C4-2B (cell line): Measurements from ENCODE around the gene OOSP4B.
"Not testable (repeated sequence)": the region's sequence is repeated elsewhere in the genome, so short reads cannot be mapped to it uniquely, and the experiment has no call there.

Experiments used
- H3K27ac ChIP-seq: fragments of 450-650 bp; 2 replicates; pipeline ENCODE4 v1.5.1; 2017
- ZFX ChIP-seq: fragments of 450-650 bp; IDR thresholded peaks from 2 replicates; pipeline ENCODE4 v1.6.1; 2017
- TF ChIP-seq, protein P1 (sequence below): fragments of 450-650 bp; conservative IDR thresholded peaks from 2 replicates; pipeline ENCODE4 v1.5.1; 2017; ENCODE audit warnings: mild to moderate bottlenecking

Gene OOSP4B

DNA sequence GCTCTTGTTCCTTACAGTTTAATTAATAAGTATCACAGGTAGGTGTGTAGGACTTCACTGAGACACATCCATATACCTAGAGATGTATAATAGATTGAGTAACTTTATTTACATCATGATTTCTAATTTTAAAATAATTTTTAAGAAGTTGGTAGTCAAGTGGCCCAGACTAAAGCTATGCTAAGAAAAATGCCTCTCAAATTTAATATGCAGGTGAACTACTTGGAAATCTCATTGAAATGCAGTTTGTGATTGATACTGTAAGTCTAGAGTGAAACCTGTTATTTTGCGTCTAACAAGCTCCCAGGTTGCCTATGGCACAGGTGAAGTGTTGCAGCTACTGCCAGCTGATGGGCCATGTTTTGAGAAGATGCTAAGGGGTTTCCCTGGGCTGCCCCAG is at the start of gene OOSP4B:
Gene OOSP4B, plus strand, starts transcription at position 301 of the 400 bp plus-strand sequence.
- no peak within 1 kb of the TSS for H3K27ac ChIP-seq
- TF ChIP-seq ZFX = no peak
- TF ChIP-seq, protein P1, sequence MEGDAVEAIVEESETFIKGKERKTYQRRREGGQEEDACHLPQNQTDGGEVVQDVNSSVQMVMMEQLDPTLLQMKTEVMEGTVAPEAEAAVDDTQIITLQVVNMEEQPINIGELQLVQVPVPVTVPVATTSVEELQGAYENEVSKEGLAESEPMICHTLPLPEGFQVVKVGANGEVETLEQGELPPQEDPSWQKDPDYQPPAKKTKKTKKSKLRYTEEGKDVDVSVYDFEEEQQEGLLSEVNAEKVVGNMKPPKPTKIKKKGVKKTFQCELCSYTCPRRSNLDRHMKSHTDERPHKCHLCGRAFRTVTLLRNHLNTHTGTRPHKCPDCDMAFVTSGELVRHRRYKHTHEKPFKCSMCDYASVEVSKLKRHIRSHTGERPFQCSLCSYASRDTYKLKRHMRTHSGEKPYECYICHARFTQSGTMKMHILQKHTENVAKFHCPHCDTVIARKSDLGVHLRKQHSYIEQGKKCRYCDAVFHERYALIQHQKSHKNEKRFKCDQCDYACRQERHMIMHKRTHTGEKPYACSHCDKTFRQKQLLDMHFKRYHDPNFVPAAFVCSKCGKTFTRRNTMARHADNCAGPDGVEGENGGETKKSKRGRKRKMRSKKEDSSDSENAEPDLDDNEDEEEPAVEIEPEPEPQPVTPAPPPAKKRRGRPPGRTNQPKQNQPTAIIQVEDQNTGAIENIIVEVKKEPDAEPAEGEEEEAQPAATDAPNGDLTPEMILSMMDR = no peak

DNA sequence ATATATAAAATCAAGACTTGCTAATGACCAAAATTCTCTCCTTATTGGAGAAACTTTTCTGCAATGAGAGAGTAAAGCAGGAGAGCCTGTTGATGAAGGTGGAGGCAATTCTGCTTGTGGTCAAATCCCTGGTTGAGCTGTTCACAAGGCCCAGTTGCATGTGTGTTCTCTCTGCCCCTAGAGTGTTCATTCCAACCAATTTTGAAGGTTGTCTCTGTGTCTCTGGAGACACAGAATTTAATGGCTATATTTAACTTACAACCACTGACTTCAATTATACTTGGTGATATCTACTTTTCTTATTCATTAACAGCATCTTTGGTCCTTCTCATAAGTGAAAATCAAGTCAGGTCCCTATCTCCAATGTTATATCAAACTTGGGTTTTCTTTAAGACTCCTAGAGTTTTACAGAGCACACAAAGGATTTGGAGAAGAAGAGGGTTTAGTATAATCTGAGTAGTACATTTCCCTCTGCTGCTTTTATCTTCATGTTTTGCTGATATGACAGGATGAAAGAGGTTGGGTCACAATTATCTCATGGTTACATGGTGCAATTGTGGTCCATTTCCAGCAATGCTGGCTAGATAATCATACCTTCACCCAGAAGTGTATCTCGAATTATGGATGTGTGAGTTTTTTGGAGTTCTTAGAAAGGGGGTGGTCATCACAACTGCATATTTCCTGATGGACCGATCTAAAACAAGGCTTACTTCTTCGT is 49.1 kb upstream of the OOSP4B start:
- TF ChIP-seq ZFX = no peak
- TF ChIP-seq, protein P1 = no peak
- H3K27ac ChIP-seq = no peak overlapping the region

- no peak overlapping the region for H3K27ac ChIP-seq
- TF ChIP-seq, protein P1 = no peak
- no peak for TF ChIP-seq ZFX
Observed at GRCh38 chr11:59968395-59968783, 48.6 kb upstream of the OOSP4B start.

GRCh38 chr11:59973097-59973496 is 43.9 kb upstream of the OOSP4B start:
- no peak for TF ChIP-seq ZFX
- TF ChIP-seq, protein P1 = no peak
- no peak overlapping the region for H3K27ac ChIP-seq

GRCh38 chr11:59981106-59981770 is 35.7 kb upstream of the OOSP4B start:
- H3K27ac ChIP-seq = no peak overlapping the region
- no peak for TF ChIP-seq ZFX
- TF ChIP-seq, protein P1 = no peak

DNA sequence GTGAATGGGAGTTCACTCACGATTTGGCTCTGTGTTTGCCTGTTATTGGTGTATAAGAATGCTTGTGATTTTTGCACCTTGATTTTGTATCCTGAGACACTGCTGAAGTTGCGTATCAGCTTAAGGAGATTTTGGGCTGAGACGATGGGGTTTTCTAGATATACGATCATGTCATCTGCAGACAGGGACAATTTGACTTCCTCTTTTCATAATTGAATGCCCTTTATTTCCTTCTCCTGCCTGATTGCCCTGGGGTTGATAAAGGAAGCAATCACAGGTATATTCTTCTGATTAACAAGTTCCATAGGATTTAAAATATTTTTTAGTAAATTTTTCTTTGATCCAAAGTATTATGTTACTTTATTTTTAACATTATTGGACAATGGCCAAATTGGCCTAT is 34.9 kb upstream of the OOSP4B start:
- not testable (repeated sequence) for H3K27ac ChIP-seq

DNA sequence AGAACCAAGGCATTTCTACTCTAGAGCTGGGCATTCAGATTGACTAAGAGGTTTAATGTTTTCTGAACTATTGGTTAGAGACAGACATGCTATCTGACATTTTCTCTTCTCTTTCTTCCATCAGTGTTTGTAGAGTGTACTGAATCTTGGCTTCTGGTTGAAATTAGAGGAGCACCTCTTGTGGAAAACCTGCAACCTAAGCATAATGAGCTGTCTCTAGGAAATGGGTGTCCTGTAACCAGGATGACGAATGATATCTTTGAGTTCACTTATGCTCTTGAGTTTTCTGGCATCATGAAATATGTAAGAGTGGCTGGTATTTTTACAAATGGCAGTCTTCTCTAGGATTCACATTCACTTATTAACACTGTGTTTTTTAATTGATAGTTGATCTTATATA is 33.8 kb upstream of the OOSP4B start:
- H3K27ac ChIP-seq = no peak overlapping the region
- TF ChIP-seq, protein P1 = no peak
- TF ChIP-seq ZFX = no peak

DNA sequence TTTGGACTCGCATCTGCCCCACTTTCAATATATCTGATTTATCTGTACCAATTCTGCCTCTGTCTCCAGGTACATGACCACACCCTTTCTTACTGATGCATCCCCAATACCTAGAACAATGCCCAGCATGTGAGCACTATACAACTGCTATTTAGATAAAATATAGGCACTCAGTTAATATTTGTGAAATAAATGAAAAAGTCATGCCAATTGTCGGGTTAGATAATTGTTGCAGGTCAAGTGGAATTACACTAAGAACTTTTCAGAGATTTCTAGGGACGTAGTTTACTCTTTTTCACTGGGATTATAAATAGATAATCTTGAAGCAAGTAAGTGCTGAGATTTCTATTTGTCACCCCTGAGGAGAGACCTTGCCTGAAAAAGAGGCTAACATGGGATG is 32.6 kb upstream of the OOSP4B start:
- TF ChIP-seq ZFX = no peak
- TF ChIP-seq, protein P1 = no peak
- H3K27ac ChIP-seq = no peak overlapping the region
